ENCODE results near the gene KRTAP5-4. TPM values are rescaled to one million over a fixed set of nuclear protein-coding genes. Genes with fewer than 3 reads are reported as not detected.
"Not testable (repeated sequence)": the region's sequence is repeated elsewhere in the genome, so short reads cannot be mapped to it uniquely, and the experiment has no call there.

The KRTAP5-4 gene
- total and polyA plus RNA-seq, 10 donors: not detected

DNA sequence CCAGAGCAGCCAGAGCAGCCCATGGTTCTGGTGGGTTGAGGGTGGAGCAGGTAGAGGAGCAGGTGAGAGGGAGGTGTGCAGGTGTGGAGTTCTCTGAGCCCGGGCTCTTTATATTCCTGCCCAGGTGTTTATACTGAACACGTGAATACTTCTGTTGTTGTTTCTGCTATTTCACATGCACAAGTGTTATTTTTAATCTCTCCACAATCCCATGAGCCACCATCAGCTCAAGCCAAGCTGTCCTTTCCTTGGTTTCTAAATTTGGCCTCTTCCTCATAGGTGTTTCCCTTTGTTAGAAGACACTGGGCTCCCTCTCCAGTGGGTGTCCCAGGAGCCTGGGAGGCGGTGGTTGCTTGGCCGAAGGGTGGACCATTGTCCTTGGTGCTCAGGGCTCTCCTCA is 13.6 kb downstream of the KRTAP5-4 start, which contains the start of gene KRTAP5-3:
Gene KRTAP5-3 (minus strand): TSS at position 101 of the 400 bp plus-strand sequence. CDS start 78 bp downstream, at position 23.
- Histone ChIP-seq H3K27ac (no peak within 1 kb of the TSS), H3K9me3 (no peaks in the 10 kb centered on the region), H3K27me3 (replicated peaks in 1 of 7) (peaks cover 0 to 40% (median 0%) of the 10 kb centered on the region in 7 donors), H3K4me1 (no peaks in the 10 kb centered on the region), H3K4me3 (no peak within 1 kb of the TSS), H3K36me3 (no peaks in the 10 kb centered on the region)
- 68 to 81% (median 77%) methylated on average over 4 of the region's 4 CpGs for WGBS, 5 donors
- intact Hi-C loops (cut with DNase I; ENCODE audit: low total_unique reads): no loop called here
- no peak for TF ChIP-seq POLR2A (IDR thresholded peaks at IDR 0.05)
- TF ChIP-seq POLR2AphosphoS5 (IDR thresholded peaks at IDR 0.05): no peak
- TF ChIP-seq, protein P1, sequence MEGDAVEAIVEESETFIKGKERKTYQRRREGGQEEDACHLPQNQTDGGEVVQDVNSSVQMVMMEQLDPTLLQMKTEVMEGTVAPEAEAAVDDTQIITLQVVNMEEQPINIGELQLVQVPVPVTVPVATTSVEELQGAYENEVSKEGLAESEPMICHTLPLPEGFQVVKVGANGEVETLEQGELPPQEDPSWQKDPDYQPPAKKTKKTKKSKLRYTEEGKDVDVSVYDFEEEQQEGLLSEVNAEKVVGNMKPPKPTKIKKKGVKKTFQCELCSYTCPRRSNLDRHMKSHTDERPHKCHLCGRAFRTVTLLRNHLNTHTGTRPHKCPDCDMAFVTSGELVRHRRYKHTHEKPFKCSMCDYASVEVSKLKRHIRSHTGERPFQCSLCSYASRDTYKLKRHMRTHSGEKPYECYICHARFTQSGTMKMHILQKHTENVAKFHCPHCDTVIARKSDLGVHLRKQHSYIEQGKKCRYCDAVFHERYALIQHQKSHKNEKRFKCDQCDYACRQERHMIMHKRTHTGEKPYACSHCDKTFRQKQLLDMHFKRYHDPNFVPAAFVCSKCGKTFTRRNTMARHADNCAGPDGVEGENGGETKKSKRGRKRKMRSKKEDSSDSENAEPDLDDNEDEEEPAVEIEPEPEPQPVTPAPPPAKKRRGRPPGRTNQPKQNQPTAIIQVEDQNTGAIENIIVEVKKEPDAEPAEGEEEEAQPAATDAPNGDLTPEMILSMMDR (IDR thresholded peaks at IDR 0.05 in 8 of 11, conservative IDR thresholded peaks at IDR 0.05 in 3 of 11): no peak
- DNase-seq: peak; percentile 18

DNA sequence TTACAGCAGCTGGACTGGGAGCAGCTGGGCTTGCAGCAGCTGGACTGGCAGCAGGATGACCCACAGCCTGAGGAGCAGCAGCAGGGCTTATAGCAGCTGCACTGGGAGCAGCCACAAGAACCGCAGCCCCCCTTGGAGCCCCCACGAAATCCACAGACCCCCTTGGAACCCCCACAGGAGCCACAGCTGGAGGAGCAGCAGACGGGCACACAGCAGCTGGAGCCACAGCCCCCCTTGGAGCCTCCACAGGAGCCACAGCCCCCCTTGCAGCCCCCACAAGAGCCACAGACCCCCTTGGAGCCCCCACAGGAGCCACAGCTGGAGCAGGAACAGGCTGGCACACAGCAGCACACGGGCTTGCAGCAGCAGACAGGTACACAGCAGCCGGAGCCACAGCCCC is 14.0 kb downstream of the KRTAP5-4 start:
- H3K4me1 ChIP-seq; H3K4me3 ChIP-seq; H3K36me3 ChIP-seq; H3K27ac ChIP-seq; intact Hi-C loops (cut with DNase I; ENCODE audit: low total_unique reads); H3K9me3 ChIP-seq: not testable (repeated sequence)
- H3K27me3 ChIP-seq (replicated peaks in 1 of 7): peaks cover 0 to 40% (median 0%) of the 10 kb centered on the region in 7 donors
- DNase-seq: peak; percentile 43
- WGBS, 5 donors: 52 to 68% (median 54%) methylated on average over 3 to 5 of the region's 5 CpGs; no CpG with 5 or more reads in 1 of the 5 donors

DNA sequence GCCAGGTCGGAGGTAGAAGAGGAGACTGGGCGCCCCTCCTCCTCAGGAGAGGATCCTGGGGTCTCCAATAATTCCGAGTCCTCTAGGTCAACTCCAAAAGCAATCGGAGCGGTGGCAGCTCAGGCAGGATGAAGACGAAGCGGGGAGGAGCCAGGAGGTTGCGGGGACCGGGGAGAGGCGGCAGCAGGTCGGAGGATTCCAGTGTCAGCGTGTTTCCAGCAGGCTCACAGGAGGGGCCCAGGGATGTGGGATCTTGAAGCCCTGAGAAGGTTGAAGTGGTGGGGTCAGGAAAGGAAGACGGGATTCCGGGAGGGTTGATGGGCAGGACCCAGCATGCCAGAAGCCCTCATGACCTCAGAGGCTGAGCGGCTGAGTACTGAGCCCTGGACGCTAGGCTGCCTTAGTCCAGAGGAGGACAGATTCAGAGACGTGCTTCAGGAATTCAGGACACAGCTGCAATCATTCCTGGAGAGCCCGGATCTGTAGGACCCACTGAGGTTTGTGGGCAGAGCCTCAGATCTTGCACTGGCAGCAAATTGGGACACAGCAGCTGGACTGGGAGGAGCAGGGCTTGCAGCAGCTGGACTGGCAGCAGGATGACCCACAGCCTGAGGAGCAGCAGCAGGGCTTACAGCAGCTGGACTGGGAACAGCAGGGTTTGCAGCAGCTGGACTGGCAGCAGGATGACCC is 14.6 kb downstream of the KRTAP5-4 start:
- H3K4me1 ChIP-seq; H3K27ac ChIP-seq; H3K4me3 ChIP-seq; H3K36me3 ChIP-seq; intact Hi-C loops (cut with DNase I; ENCODE audit: low total_unique reads); H3K9me3 ChIP-seq: not testable (repeated sequence)
- peaks cover 0 to 41% (median 0%) of the 10 kb centered on the region in 7 donors for H3K27me3 ChIP-seq (replicated peaks in 1 of 7)
- DNase-seq: peak; percentile 54
- 46 to 53% (median 49%) methylated on average over 18 of the region's 18 CpGs for WGBS, 5 donors

DNA sequence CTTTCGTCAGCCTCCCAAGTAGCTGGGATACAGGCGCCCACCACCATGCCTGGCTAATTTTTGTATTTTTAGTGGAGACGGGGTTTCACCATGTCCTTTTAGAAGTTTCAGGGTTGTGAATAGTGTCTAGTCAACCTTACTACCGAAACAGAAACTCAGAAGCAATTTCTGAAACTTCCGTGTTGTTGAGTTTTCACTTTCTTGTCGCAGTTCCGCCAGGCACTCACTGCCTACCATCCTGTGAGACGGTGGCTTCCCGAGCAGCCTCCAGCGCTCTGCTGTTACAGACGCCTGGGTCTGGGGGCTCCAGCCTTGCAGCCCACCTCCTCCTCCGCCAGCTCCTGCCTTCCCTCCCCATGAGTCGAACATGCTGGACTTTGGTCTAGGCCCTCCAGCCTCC is 16.0 kb downstream of the KRTAP5-4 start:
- intact Hi-C loops (cut with DNase I; ENCODE audit: low total_unique reads): not testable (repeated sequence)
- peak in 2 of 3 donors; percentile 43 to 49 for TF ChIP-seq POLR2AphosphoS5 (IDR thresholded peaks at IDR 0.05)
- 57 to 74% (median 69%) methylated on average over 11 to 13 of the region's 13 CpGs for WGBS, 5 donors

DNA sequence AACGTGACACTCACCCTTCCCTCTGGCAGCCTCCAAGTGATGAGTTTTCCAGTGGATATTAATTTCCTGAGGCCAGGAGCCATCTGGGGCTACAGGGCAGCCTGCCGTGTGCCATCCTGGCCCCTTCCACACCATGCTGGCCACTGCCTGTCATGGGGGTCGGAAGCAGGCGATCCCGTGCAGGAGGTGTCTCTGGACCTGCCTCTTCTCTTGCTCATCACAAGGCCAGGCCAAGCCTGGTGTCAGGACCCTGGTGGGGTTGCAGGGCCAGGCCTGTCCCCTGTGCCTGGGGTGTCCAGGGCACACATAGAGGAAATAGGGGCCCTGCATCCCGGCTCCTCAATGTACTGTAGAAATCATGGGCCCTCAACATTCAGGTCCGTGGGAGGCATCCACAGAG is 17.2 kb downstream of the KRTAP5-4 start:
- Histone ChIP-seq H3K9me3 (no peaks in the 10 kb centered on the region), H3K4me1 (no peaks in the 10 kb centered on the region), H3K27me3 (replicated peaks in 1 of 7) (peaks cover 0 to 60% (median 0%) of the 10 kb centered on the region in 7 donors), H3K4me3 (no peak overlapping the region), H3K27ac (no peak overlapping the region), H3K36me3 (no peaks in the 10 kb centered on the region)
- intact Hi-C loops (cut with DNase I; ENCODE audit: low total_unique reads): no loop called here
- TF ChIP-seq POLR2A (IDR thresholded peaks at IDR 0.05) (no peak), POLR2AphosphoS5 (IDR thresholded peaks at IDR 0.05) (no peak)
- TF ChIP-seq, protein P1 (IDR thresholded peaks at IDR 0.05 in 8 of 11, conservative IDR thresholded peaks at IDR 0.05 in 3 of 11): no peak
- WGBS, 5 donors: 84 to 92% (median 88%) methylated on average over 3 to 7 of the region's 7 CpGs
- DNase-seq: peak; percentile 32

More for the DNA sequence above, 16.0 kb downstream of the KRTAP5-4 start:
- not testable (repeated sequence) for H3K36me3 ChIP-seq, H3K4me1 ChIP-seq, H3K9me3 ChIP-seq
- peak overlapping the region in 3 of 8 donors; percentile 39 to 48 (median 48) for H3K27ac ChIP-seq
- peaks cover 0 to 55% (median 0%) of the 10 kb centered on the region in 7 donors for H3K27me3 ChIP-seq (replicated peaks in 1 of 7)
- H3K4me3 ChIP-seq: peak overlapping the region in 1 of 8 donors; percentile 11
- DNase-seq: peak; percentile 76

Measured in spleen (tissue), 11 donors.